ENCODE measurements around the gene PLXDC2. TPM values are rescaled to one million over a fixed set of nuclear protein-coding genes. Genes with fewer than 3 reads are reported as not detected.

The PLXDC2 gene
- total and polyA plus RNA-seq, 2 experiments from 2014 or later, result 13.5 to 19.4 TPM

DNA sequence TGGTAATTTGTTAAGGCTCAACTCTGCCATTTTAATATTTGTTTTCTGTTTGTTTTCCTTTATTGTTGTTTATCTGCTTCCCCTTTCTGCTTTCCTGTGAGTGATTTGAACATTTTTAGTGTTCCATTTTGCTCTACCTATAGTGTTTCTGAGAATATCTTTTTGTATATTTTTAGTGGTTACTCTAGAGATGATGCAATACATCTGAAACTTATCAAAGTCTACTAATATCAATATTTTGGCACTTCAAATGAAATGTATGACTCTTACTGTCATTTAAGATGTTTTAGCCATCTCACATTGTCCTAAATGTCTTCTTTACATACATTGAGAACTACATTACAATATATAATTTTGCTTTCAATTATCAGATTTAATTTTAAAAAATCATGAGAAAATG lies 98.9 kb downstream of the PLXDC2 start:
- no peak overlapping the region for H3K4me3 Mint-ChIP-seq
- no peaks in the 10 kb centered on the region for H3K9me2 ChIP-seq (ENCODE audit: insufficient read depth)

More for the DNA sequence above, 98.9 kb downstream of the PLXDC2 start:
- Histone ChIP-seq H3K36me3 (ENCODE audit: insufficient read depth) (no peaks in the 10 kb centered on the region), H3K27ac (ENCODE audit: low read depth) (no peak overlapping the region), H3K79me2 (replicated peaks; ENCODE audit: insufficient read depth) (peaks cover 40% of the 10 kb centered on the region), H3K4me3 (no peak overlapping the region), H3K27me3 (ENCODE audit: insufficient read depth) (no peaks in the 10 kb centered on the region), H4K20me1 (replicated peaks; ENCODE audit: insufficient read depth) (no peaks in the 10 kb centered on the region), H3K4me2 (no peak overlapping the region), H3K4me1 (ENCODE audit: insufficient read depth) (peaks cover 28% of the 10 kb centered on the region), H3F3A (replicated peaks; ENCODE audit: low read depth) (no peaks in the 10 kb centered on the region), H2AFZ (no peak overlapping the region)
- no peaks in the 10 kb centered on the region for H3K9me3 Mint-ChIP-seq
- H3K27me3 Mint-ChIP-seq (ENCODE audit: insufficient read depth, low read depth, poor library complexity), result peaks cover 3% of the 10 kb centered on the region
- DNase-seq (ENCODE audit: low spot score), result no peak
- H3K4me1 Mint-ChIP-seq, result peaks cover 49% of the 10 kb centered on the region
- TF ChIP-seq STAT1 (IDR thresholded peaks at IDR 0.05; ENCODE audit: unreplicated experiment) (no peak), ZNF114 (CRISPR knock-in tag; IDR thresholded peaks at IDR 0.05) (no peak), JUNB (IDR thresholded peaks at IDR 0.05; ENCODE audit: unreplicated experiment) (no peak), EZH2 (IDR thresholded peaks at IDR 0.05; ENCODE audit: low read depth, unreplicated experiment) (no peak), POLR2AphosphoS5 (IDR thresholded peaks at IDR 0.05; ENCODE audit: low read depth) (no peak), REST (IDR thresholded peaks at IDR 0.05; ENCODE audit: unreplicated experiment) (no peak), NANOG (IDR thresholded peaks at IDR 0.05; ENCODE audit: borderline replicate concordance) (no peak), ZNF331 (CRISPR knock-in tag; IDR thresholded peaks at IDR 0.05; ENCODE audit: low read depth) (no peak), EZH2phosphoT487 (IDR thresholded peaks at IDR 0.05; ENCODE audit: unreplicated experiment) (no peak), CREB1 (CRISPR knock-in tag; IDR thresholded peaks at IDR 0.05; ENCODE audit: low read depth) (no peak), CTCF (conservative IDR thresholded peaks at IDR 0.05; ENCODE audit: low read depth in 2 of 2) (no peak)
- TF ChIP-seq, protein P1, sequence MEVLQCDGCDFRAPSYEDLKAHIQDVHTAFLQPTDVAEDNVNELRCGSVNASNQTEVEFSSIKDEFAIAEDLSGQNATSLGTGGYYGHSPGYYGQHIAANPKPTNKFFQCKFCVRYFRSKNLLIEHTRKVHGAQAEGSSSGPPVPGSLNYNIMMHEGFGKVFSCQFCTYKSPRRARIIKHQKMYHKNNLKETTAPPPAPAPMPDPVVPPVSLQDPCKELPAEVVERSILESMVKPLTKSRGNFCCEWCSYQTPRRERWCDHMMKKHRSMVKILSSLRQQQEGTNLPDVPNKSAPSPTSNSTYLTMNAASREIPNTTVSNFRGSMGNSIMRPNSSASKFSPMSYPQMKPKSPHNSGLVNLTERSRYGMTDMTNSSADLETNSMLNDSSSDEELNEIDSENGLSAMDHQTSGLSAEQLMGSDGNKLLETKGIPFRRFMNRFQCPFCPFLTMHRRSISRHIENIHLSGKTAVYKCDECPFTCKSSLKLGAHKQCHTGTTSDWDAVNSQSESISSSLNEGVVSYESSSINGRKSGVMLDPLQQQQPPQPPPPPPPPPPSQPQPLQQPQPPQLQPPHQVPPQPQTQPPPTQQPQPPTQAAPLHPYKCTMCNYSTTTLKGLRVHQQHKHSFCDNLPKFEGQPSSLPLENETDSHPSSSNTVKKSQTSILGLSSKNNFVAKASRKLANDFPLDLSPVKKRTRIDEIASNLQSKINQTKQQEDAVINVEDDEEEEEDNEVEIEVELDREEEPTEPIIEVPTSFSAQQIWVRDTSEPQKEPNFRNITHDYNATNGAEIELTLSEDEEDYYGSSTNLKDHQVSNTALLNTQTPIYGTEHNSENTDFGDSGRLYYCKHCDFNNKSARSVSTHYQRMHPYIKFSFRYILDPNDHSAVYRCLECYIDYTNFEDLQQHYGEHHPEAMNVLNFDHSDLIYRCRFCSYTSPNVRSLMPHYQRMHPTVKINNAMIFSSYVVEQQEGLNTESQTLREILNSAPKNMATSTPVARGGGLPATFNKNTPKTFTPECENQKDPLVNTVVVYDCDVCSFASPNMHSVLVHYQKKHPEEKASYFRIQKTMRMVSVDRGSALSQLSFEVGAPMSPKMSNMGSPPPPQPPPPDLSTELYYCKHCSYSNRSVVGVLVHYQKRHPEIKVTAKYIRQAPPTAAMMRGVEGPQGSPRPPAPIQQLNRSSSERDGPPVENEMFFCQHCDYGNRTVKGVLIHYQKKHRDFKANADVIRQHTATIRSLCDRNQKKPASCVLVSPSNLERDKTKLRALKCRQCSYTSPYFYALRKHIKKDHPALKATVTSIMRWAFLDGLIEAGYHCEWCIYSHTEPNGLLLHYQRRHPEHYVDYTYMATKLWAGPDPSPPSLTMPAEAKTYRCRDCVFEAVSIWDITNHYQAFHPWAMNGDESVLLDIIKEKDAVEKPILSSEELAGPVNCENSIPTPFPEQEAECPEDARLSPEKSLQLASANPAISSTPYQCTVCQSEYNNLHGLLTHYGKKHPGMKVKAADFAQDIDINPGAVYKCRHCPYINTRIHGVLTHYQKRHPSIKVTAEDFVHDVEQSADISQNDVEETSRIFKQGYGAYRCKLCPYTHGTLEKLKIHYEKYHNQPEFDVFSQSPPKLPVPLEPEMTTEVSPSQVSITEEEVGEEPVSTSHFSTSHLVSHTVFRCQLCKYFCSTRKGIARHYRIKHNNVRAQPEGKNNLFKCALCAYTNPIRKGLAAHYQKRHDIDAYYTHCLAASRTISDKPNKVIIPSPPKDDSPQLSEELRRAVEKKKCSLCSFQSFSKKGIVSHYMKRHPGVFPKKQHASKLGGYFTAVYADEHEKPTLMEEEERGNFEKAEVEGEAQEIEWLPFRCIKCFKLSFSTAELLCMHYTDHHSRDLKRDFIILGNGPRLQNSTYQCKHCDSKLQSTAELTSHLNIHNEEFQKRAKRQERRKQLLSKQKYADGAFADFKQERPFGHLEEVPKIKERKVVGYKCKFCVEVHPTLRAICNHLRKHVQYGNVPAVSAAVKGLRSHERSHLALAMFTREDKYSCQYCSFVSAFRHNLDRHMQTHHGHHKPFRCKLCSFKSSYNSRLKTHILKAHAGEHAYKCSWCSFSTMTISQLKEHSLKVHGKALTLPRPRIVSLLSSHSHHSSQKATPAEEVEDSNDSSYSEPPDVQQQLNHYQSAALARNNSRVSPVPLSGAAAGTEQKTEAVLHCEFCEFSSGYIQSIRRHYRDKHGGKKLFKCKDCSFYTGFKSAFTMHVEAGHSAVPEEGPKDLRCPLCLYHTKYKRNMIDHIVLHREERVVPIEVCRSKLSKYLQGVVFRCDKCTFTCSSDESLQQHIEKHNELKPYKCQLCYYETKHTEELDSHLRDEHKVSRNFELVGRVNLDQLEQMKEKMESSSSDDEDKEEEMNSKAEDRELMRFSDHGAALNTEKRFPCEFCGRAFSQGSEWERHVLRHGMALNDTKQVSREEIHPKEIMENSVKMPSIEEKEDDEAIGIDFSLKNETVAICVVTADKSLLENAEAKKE (CRISPR knock-in tag; IDR thresholded peaks at IDR 0.05), result no peak
- TF ChIP-seq, protein P2, sequence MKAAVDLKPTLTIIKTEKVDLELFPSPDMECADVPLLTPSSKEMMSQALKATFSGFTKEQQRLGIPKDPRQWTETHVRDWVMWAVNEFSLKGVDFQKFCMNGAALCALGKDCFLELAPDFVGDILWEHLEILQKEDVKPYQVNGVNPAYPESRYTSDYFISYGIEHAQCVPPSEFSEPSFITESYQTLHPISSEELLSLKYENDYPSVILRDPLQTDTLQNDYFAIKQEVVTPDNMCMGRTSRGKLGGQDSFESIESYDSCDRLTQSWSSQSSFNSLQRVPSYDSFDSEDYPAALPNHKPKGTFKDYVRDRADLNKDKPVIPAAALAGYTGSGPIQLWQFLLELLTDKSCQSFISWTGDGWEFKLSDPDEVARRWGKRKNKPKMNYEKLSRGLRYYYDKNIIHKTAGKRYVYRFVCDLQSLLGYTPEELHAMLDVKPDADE (IDR thresholded peaks at IDR 0.05), result no peak
- H3K36me3 Mint-ChIP-seq (ENCODE audit: low read depth), result peaks cover 8% of the 10 kb centered on the region; the same call in 1 of the 3 replicates
- ATAC-seq, result no peak
- no peak overlapping the region for H3K27ac Mint-ChIP-seq
